OCI-LY7 (cell line): ENCODE measurements around the gene SERINC4. TPM values are rescaled to one million over a fixed set of nuclear protein-coding genes. Genes with fewer than 3 reads are reported as not detected.

Experiments
- BruUV-seq: library from RNA; stranded (reverse); fragments of 400-500 nt; replicated peaks from 2 replicates; lab custom pipeline; 2021; lab: Mats Ljungman, UMichigan
- CTCF ChIA-PET: fragments of 300-600 bp; sonication (Branson Sonifier 250); formaldehyde crosslinking; loops from one replicate; lab custom pipeline; 2022; ENCODE audit warnings: antibody characterized with exemption; ENCODE audit not compliant: unreplicated experiment; lab: Charles Lee
- POLR2A ChIA-PET: fragments of 300-600 bp; sonication (Branson Sonifier 250); formaldehyde crosslinking; loops from one replicate; lab custom pipeline; 2022; ENCODE audit warnings: antibody characterized with exemption; lab: Charles Lee
- DNase-seq: peaks from one replicate; pipeline ENCODE4 v3.0.0-alpha.2; 2015; ENCODE audit warnings: low spot score
- H2AFZ ChIP-seq: fragments of 200-600 bp; sonication (generic), shearing (Covaris generic); 2 replicates; pipeline ENCODE4 v1.6.1; 2014; ENCODE audit warnings: mild to moderate bottlenecking, antibody characterized with exemption, low read length, moderate library complexity
- H3K27ac ChIP-seq: fragments of 200-600 bp; sonication (generic); 2 replicates; pipeline ENCODE4 v1.5.1; 2014; ENCODE audit warnings: mixed run types, low read depth, mild to moderate bottlenecking, moderate library complexity, low read length, inconsistent platforms; ENCODE audit not compliant: poor library complexity, severe bottlenecking
- H3K36me3 ChIP-seq: fragments of 200-600 bp; sonication (generic); 2 replicates; pipeline ENCODE4 v1.6.1; 2014; ENCODE audit warnings: mild to moderate bottlenecking, antibody characterized with exemption, low read length, moderate library complexity, mixed read lengths; ENCODE audit not compliant: insufficient read depth
- H3K4me1 ChIP-seq: fragments of 200-600 bp; sonication (generic); 2 replicates; pipeline ENCODE4 v1.5.1; 2014; ENCODE audit warnings: mild to moderate bottlenecking, low read length; ENCODE audit not compliant: insufficient read depth, poor library complexity, severe bottlenecking
- H3K4me2 ChIP-seq: fragments of 200-600 bp; sonication (generic); 2 replicates; pipeline ENCODE4 v1.6.1; 2014; ENCODE audit warnings: mild to moderate bottlenecking, low read length
- H3K4me3 ChIP-seq: fragments of 200-600 bp; sonication (generic); 2 replicates; pipeline ENCODE4 v1.5.1; 2014; ENCODE audit warnings: mild to moderate bottlenecking, low read depth, low read length; ENCODE audit not compliant: poor library complexity, severe bottlenecking
- H3K79me2 ChIP-seq: fragments of 200-600 bp; sonication (generic); 2 replicates; pipeline ENCODE4 v1.6.1; 2016; ENCODE audit warnings: low read depth, mild to moderate bottlenecking, low read length, moderate library complexity, mixed read lengths; ENCODE audit not compliant: insufficient read depth
- H3K9me2 ChIP-seq: fragments of 200-600 bp; sonication (generic); 2 replicates; pipeline ENCODE4 v1.6.1; 2016; ENCODE audit warnings: mild to moderate bottlenecking, low read length, mixed read lengths; ENCODE audit not compliant: insufficient read depth
- H3K9me3 ChIP-seq: fragments of 200-600 bp; sonication (generic); 2 replicates; pipeline ENCODE4 v1.6.1; 2014; ENCODE audit warnings: mild to moderate bottlenecking, mixed run types, low read length, mixed read lengths
- H4K20me1 ChIP-seq: fragments of 200-600 bp; sonication (generic); 2 replicates; pipeline ENCODE4 v1.6.1; 2014; ENCODE audit warnings: mild to moderate bottlenecking, antibody characterized with exemption, low read length, moderate library complexity, mixed read lengths; ENCODE audit not compliant: insufficient read depth
- CTCF ChIP-seq: fragments of 200-600 bp; sonication (generic); conservative IDR thresholded peaks from 2 replicates; pipeline ENCODE4 v1.5.1; 2014; ENCODE audit warnings: mild to moderate bottlenecking, antibody characterized with exemption, low read length, moderate library complexity, mixed read lengths
- EZH2phosphoT487 ChIP-seq: fragments of 200-600 bp; sonication (generic); IDR thresholded peaks from 2 replicates; pipeline ENCODE4 v1.6.1; 2018; ENCODE audit warnings: low read depth, borderline replicate concordance, mild to moderate bottlenecking, mixed run types, antibody characterized with exemption, low read length, moderate library complexity, mixed read lengths
- intact Hi-C: fragments of 100-400 bp; cut with micrococcal nuclease; formaldehyde crosslinking; loops from one replicate; pipeline ENCODE4 v1.10.0; 2022; ENCODE audit not compliant: unreplicated experiment
- total RNA-seq, 2 experiments: library from RNA; depleted of rRNA in 1 of 2; stranded (reverse); fragments of >200 nt in 1 of 2; shearing (Covaris generic) in 1 of 2; gene quantifications; 2 replicates each; pipeline ENCODE4 v1.2.3, GENCODE V29; 2014 to 2022

Gene SERINC4
- total RNA-seq, 2 experiments from 2014 or later = 0.60 to 1.9 TPM

GRCh38 chr15:43796566-43796965, 3.5 kb downstream of the SERINC4 start:
- CTCF ChIA-PET = interaction anchor here (0.6 kb wide), 1 partner anchor 26 kb away, joined by 3 read pairs; no protein-coding TSS in a partner anchor

GRCh38 chr15:43795997-43796396, 4.0 kb downstream of the SERINC4 start:
- DNase-seq = no peak
- peaks cover 38% of the 10 kb centered on the region for H3K79me2 ChIP-seq
- ChIA-PET POLR2A (interaction anchor here (0.5 to 2.9 kb wide), 7 partner anchors 8 to 163 kb away, joined by 3 to 14 read pairs (median 4); partner anchors contain the start of gene MFAP1), CTCF (interaction anchor here (1.3 kb wide), 1 partner anchor 19 kb away, joined by 5 read pairs; the partner anchor contains the start of gene ELL3)
- peak overlapping the region; percentile 97 for H3K27ac ChIP-seq
- TF ChIP-seq CTCF = no peak
- no peaks in the 10 kb centered on the region for H3K9me3 ChIP-seq
- H4K20me1 ChIP-seq = peaks cover 17% of the 10 kb centered on the region
- no peak overlapping the region for H3K4me3 ChIP-seq
- peak overlapping the region; percentile 97 for H3K4me2 ChIP-seq
- H3K36me3 ChIP-seq = peaks cover 68% of the 10 kb centered on the region
- H3K4me1 ChIP-seq = peaks cover 80% of the 10 kb centered on the region
- H3K9me2 ChIP-seq = no peaks in the 10 kb centered on the region
- intact Hi-C loops = no loop called here
- no peak overlapping the region for H2AFZ ChIP-seq
- BruUV-seq = no TSS peak

More at GRCh38 chr15:43796566-43796965, 3.5 kb downstream of the SERINC4 start:
- Histone ChIP-seq H3K79me2 (peaks cover 44% of the 10 kb centered on the region), H2AFZ (no peak overlapping the region), H3K4me3 (no peak overlapping the region), H3K9me3 (no peaks in the 10 kb centered on the region), H3K4me1 (peaks cover 79% of the 10 kb centered on the region), H3K4me2 (peak overlapping the region; percentile 97; the same call in 1 of the 2 replicates), H4K20me1 (peaks cover 19% of the 10 kb centered on the region), H3K27ac (peak overlapping the region; percentile 97), H3K9me2 (no peaks in the 10 kb centered on the region), H3K36me3 (peaks cover 74% of the 10 kb centered on the region)
- no peak for TF ChIP-seq EZH2phosphoT487
- TF ChIP-seq CTCF = no peak
- intact Hi-C loops = no loop called here
- no peak for DNase-seq
- no TSS peak for BruUV-seq
- POLR2A ChIA-PET = interaction anchor here (0.6 to 2.9 kb wide), 8 partner anchors 8 to 162 kb away, joined by 3 to 14 read pairs (median 5); partner anchors contain the start of genes ELL3 and MFAP1

- peak overlapping the region; percentile 97 for H3K27ac ChIP-seq
- CTCF ChIA-PET = interaction anchor here (1.3 kb wide), 1 partner anchor 19 kb away, joined by 5 read pairs; the partner anchor contains the start of gene ELL3
- BruUV-seq = no TSS peak
- DNase-seq = no peak
- H2AFZ ChIP-seq = no peak overlapping the region
- H4K20me1 ChIP-seq = peaks cover 17% of the 10 kb centered on the region
- no peaks in the 10 kb centered on the region for H3K9me3 ChIP-seq
- H3K4me1 ChIP-seq = peaks cover 87% of the 10 kb centered on the region
- peaks cover 32% of the 10 kb centered on the region for H3K79me2 ChIP-seq
- TF ChIP-seq EZH2phosphoT487 (no peak), CTCF (no peak)
- intact Hi-C loops = no loop called here
- H3K4me3 ChIP-seq = no peak overlapping the region
- H3K9me2 ChIP-seq = no peaks in the 10 kb centered on the region
- POLR2A ChIA-PET = interaction anchor here (0.5 to 2.9 kb wide), 5 partner anchors 9 to 33 kb away, joined by 3 to 14 read pairs (median 4); partner anchors contain the start of gene MFAP1
- H3K36me3 ChIP-seq = peaks cover 62% of the 10 kb centered on the region
- H3K4me2 ChIP-seq = peak overlapping the region; percentile 97
Measured at GRCh38 chr15:43795197-43795596, 4.8 kb downstream of the SERINC4 start.
